WERI-Rb-1 (cell line): ENCODE data around the gene STPG1.

Source experiments
- DNase-seq: peaks from one replicate; pipeline ENCODE4 v3.0.0-alpha.2; 2020
- H3K27ac ChIP-seq: fragments of 250-450 bp; sonication (Bioruptor Pico); 2 replicates; pipeline ENCODE4 v1.5.1; 2020; ENCODE audit warnings: mild to moderate bottlenecking, moderate library complexity
- H3K27me3 ChIP-seq: fragments of 250-450 bp; sonication (Bioruptor Pico); 2 replicates; pipeline ENCODE4 v1.5.1; 2021; ENCODE audit warnings: mild to moderate bottlenecking, low read depth, moderate library complexity; ENCODE audit not compliant: insufficient read depth, severe bottlenecking
- H3K36me3 ChIP-seq: fragments of 250-450 bp; sonication (Bioruptor Pico); 2 replicates; pipeline ENCODE4 v1.5.1; 2020; ENCODE audit warnings: mild to moderate bottlenecking, moderate library complexity
- H3K4me3 ChIP-seq: 2 replicates; pipeline ENCODE4 v1.5.1; 2011; ENCODE audit warnings: low read depth, mild to moderate bottlenecking, control low read depth, low read length
- H3K9me3 ChIP-seq: fragments of 250-450 bp; sonication (Bioruptor Pico); 2 replicates; pipeline ENCODE4 v1.5.1; 2021; ENCODE audit warnings: mild to moderate bottlenecking, moderate library complexity; ENCODE audit not compliant: severe bottlenecking
- CTCF ChIP-seq: IDR thresholded peaks from 2 replicates; pipeline ENCODE4 v1.5.1; 2011; ENCODE audit warnings: low read depth, mild to moderate bottlenecking, control low read depth, inconsistent platforms, low read length

The STPG1 gene

GRCh38 chr1:24363994-24364393, 49.6 kb downstream of the STPG1 start:
- H3K9me3 ChIP-seq = no peaks in the 10 kb centered on the region
- no peak for TF ChIP-seq CTCF
- no peak overlapping the region for H3K27ac ChIP-seq
- no peaks in the 10 kb centered on the region for H3K27me3 ChIP-seq
- peaks cover 3% of the 10 kb centered on the region; the same call in 1 of the 2 replicates for H3K36me3 ChIP-seq
- DNase-seq = no peak
- no peak overlapping the region for H3K4me3 ChIP-seq

GRCh38 chr1:24362982-24363614, 50.5 kb downstream of the STPG1 start:
- peaks cover 3% of the 10 kb centered on the region; the same call in 1 of the 2 replicates for H3K36me3 ChIP-seq
- no peaks in the 10 kb centered on the region for H3K9me3 ChIP-seq
- DNase-seq = no peak
- H3K27ac ChIP-seq = peak overlapping the region; percentile 22; the same call in 1 of the 2 replicates
- no peak for TF ChIP-seq CTCF
- H3K27me3 ChIP-seq = no peaks in the 10 kb centered on the region
- H3K4me3 ChIP-seq = no peak overlapping the region

- H3K9me3 ChIP-seq = no peaks in the 10 kb centered on the region
- no peak overlapping the region for H3K27ac ChIP-seq
- no peak for DNase-seq
- no peak for TF ChIP-seq CTCF
- peaks cover 7% of the 10 kb centered on the region for H3K36me3 ChIP-seq
- H3K27me3 ChIP-seq = no peaks in the 10 kb centered on the region
- no peak overlapping the region for H3K4me3 ChIP-seq
Measured at GRCh38 chr1:24362396-24362795, 51.2 kb downstream of the STPG1 start.

GRCh38 chr1:24361811-24362210, 51.8 kb downstream of the STPG1 start:
- TF ChIP-seq CTCF = no peak
- peaks cover 7% of the 10 kb centered on the region for H3K36me3 ChIP-seq
- no peak for DNase-seq
- H3K4me3 ChIP-seq = no peak overlapping the region
- no peaks in the 10 kb centered on the region for H3K27me3 ChIP-seq
- H3K27ac ChIP-seq = no peak overlapping the region
- H3K9me3 ChIP-seq = no peaks in the 10 kb centered on the region

- H3K36me3 ChIP-seq = peaks cover 4% of the 10 kb centered on the region
- H3K4me3 ChIP-seq = no peak overlapping the region
- TF ChIP-seq CTCF = no peak
- no peaks in the 10 kb centered on the region for H3K9me3 ChIP-seq
- DNase-seq = no peak
- no peaks in the 10 kb centered on the region for H3K27me3 ChIP-seq
- H3K27ac ChIP-seq = no peak overlapping the region
Measured at GRCh38 chr1:24360681-24361080, 52.9 kb downstream of the STPG1 start.

GRCh38 chr1:24357038-24357437, 56.5 kb downstream of the STPG1 start:
- H3K27ac ChIP-seq = no peak overlapping the region
- H3K9me3 ChIP-seq = no peaks in the 10 kb centered on the region
- TF ChIP-seq CTCF = no peak
- no peak for DNase-seq
- no peak overlapping the region for H3K4me3 ChIP-seq
- H3K36me3 ChIP-seq = peaks cover 4% of the 10 kb centered on the region
- H3K27me3 ChIP-seq = no peaks in the 10 kb centered on the region
